OCI-LY7 (cell line): ENCODE measurements around the gene TBRG4.

Experiments used
- CTCF ChIP-seq: fragments of 200-600 bp; sonication (generic); conservative IDR thresholded peaks from 2 replicates; pipeline ENCODE4 v1.5.1; 2014; ENCODE audit warnings: mild to moderate bottlenecking, antibody characterized with exemption, low read length, moderate library complexity, mixed read lengths
- EZH2phosphoT487 ChIP-seq: fragments of 200-600 bp; sonication (generic); IDR thresholded peaks from 2 replicates; pipeline ENCODE4 v1.6.1; 2018; ENCODE audit warnings: low read depth, borderline replicate concordance, mild to moderate bottlenecking, mixed run types, antibody characterized with exemption, low read length, moderate library complexity, mixed read lengths

- TF ChIP-seq CTCF (no peak), EZH2phosphoT487 (no peak)
Measured at GRCh38 chr7:45119550-45119949, 8.1 kb upstream of the TBRG4 start.
